GM12891 (cell line): ENCODE measurements around the gene SHISA5. TPM values are rescaled to one million over a fixed set of nuclear protein-coding genes. Genes with fewer than 3 reads are reported as not detected.
"Not testable (repeated sequence)": the region's sequence is repeated elsewhere in the genome, so short reads cannot be mapped to it uniquely, and the experiment has no call there.

Source experiments
- DNase-seq: peaks from one replicate; pipeline ENCODE4 v3.0.0; 2011; ENCODE audit warnings: low spot score; ENCODE audit not compliant: insufficient read length
- FAIRE-seq: peaks from 2 replicates; lab custom pipeline; 2011; peaks lifted over from hg19 to GRCh38; lab: Jason Lieb, UNC
- PAX5 ChIP-seq: IDR thresholded peaks from 2 replicates; pipeline ENCODE4 v1.6.1; 2011; ENCODE audit warnings: low read length, moderate library complexity, mild to moderate bottlenecking; ENCODE audit not compliant: insufficient read depth, severe bottlenecking
- POLR2A ChIP-seq: IDR thresholded peaks from 2 replicates; pipeline ENCODE4 v1.6.1; 2011; ENCODE audit warnings: low read depth, low read length, control low read depth
- POLR2AphosphoS5 ChIP-seq: IDR thresholded peaks from 2 replicates; pipeline ENCODE4 v1.6.1; 2011; ENCODE audit warnings: low read depth, low read length, control low read depth
- POU2F2 ChIP-seq: IDR thresholded peaks from 2 replicates; pipeline ENCODE4 v1.6.1; 2011; ENCODE audit warnings: low read depth, mild to moderate bottlenecking, control low read depth, low read length, moderate library complexity
- SPI1 ChIP-seq: IDR thresholded peaks from 2 replicates; pipeline ENCODE4 v1.6.1; 2011; ENCODE audit warnings: low read depth, low read length, control low read depth
- TAF1 ChIP-seq: IDR thresholded peaks from 2 replicates; pipeline ENCODE4 v1.6.1; 2011; ENCODE audit warnings: low read depth, low read length, control low read depth
- polyA plus RNA-seq: library from polyadenylated mRNA; unstranded; fragments of >200 nt; gene quantifications from one replicate; pipeline ENCODE4 v1.2.1, GENCODE V29; 2012; ENCODE audit warnings: low read depth, missing spikeins, inconsistent platforms; ENCODE audit not compliant: missing spikeins

SHISA5 gene, protein sequence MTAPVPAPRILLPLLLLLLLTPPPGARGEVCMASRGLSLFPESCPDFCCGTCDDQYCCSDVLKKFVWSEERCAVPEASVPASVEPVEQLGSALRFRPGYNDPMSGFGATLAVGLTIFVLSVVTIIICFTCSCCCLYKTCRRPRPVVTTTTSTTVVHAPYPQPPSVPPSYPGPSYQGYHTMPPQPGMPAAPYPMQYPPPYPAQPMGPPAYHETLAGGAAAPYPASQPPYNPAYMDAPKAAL
- 67.2 TPM for polyA plus RNA-seq

DNA sequence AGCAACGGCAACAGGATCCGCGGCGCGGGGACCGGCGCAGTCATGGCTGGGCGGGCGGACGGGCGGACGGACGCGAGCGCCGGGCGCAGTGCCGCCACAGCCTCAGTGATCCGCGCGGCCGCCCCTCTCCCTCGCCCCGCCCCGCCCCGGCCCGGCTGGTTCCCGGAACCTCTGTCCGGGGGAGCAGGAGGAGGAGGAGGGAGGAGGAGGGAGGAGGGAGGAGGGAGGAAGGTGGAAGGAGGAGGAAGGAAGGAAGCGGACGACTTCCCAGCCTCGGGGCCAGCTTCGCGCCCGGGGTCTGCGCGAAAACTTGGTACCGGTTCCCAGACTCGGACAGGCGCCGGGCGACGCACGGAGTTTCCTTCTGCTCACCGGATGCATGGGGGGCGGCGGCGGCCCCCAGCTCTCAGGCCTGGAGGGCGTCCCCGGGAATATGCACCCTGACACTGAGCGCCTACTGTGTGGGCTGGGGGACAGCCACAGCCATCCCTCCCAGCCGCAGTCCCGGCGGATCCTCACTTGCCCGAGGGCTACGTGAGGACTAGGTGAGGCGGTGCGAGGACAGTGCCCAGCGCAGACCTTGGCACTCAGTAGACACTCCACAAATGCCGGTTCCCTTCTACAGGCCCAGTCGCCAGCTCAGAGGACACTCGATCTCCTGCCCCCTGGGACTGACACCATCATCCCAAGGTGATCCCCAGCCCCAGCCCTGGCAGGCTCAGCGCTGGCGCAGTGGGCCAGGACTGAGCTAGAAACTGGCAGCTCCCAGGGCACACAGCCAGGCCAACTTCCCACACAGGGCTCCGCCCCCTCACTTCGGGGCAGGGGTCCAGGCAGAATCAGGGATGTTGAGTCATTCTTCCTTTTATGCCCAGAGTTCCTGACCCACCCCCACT, at the start of gene SHISA5:
Gene SHISA5 (minus strand): TSS at position 124 of the 896 bp plus-strand sequence. CDS start 80 bp downstream, at position 44.
- TF ChIP-seq POU2F2, result no peak
- DNase-seq (peak; percentile 68), FAIRE-seq (peak; percentile 69)

DNA sequence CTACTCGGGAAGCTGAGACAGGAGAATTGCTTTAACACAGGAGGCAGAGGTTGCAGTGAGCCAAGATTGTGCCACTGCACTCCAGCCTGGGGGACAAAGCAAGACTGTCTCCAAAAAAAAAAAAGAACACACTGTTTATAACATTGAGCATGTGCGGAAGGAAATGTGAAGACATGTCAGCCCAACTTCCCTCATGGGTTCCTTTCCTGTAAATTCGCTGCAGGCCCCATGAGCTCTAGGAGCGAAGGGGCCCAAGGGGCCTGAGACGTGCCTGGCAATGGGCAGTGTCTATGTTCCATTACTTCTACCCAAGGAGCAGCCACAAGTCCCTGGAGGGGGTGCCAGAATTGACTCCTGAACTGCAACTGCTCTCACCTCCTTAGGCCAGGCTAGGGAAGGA, 49.4 kb upstream of the SHISA5 start:
- FAIRE-seq, result no peak
- DNase-seq, result no peak
- TF ChIP-seq POLR2AphosphoS5 (no peak), POU2F2 (no peak), SPI1 (no peak), POLR2A (no peak), PAX5 (no peak), TAF1 (no peak)

DNA sequence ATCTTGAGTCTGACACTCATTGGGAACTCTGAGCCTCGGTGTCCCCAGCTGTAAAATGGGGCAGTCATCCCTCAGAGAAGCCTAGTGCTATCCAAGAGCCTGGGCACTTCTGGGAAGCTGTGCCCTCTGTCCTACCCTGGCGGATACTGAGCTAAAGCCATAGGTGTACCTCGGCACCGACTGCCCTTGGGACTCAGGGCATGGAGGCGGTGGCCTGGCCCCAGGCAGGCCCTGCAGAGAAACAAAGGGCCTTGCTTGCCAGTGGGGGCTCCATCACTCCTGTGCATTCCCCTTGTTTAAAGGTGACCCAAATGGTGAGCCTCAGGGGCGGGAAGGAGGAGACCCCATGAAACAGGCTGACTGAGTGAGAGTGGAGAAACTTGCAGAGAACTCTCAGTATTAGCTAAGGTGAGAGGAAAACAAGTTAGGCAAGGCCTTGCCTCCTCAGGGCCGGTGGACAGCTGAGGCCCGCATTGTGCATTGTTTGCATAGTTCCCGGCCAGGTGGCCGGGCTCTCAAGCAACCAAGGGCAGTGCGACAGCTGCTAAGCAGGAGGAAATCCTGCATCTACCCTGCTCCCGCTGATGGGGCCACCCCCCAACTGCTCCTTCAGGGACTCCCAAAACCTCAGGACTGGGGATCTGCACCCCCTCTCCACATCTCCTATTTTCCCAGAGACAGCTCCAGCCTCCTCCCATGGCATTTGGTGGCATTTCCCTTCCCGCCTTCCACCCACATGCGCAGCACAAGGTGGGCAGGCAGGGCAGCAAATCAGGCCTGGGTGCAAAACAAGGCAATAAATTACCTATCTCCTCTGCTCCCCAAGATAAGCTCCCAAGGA, 48.4 kb upstream of the SHISA5 start:
- no peak for DNase-seq
- TF ChIP-seq SPI1 (no peak), POLR2A (no peak), TAF1 (no peak), POU2F2 (no peak), PAX5 (no peak), POLR2AphosphoS5 (no peak)
- no peak for FAIRE-seq

DNA sequence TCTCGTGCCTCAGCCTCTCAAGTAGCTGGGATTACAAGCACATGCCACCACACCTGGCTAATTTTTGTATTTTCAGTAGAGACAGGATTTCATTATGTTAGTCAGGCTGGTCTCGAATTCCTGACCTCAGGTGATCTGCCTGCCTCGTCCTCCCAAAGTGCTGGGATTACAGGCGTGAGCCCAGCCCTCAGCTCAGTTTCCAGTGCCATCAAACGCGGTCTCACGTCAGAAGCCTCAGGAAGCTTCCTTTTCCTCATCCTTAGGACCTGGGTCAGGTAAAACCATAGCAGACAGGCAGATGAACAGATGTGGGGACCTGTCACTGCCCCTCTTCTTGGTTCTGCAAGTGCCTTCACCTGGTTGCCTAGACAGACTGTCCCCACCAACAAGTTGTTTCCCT, 47.7 kb upstream of the SHISA5 start:
- DNase-seq, FAIRE-seq: not testable (repeated sequence)

DNA sequence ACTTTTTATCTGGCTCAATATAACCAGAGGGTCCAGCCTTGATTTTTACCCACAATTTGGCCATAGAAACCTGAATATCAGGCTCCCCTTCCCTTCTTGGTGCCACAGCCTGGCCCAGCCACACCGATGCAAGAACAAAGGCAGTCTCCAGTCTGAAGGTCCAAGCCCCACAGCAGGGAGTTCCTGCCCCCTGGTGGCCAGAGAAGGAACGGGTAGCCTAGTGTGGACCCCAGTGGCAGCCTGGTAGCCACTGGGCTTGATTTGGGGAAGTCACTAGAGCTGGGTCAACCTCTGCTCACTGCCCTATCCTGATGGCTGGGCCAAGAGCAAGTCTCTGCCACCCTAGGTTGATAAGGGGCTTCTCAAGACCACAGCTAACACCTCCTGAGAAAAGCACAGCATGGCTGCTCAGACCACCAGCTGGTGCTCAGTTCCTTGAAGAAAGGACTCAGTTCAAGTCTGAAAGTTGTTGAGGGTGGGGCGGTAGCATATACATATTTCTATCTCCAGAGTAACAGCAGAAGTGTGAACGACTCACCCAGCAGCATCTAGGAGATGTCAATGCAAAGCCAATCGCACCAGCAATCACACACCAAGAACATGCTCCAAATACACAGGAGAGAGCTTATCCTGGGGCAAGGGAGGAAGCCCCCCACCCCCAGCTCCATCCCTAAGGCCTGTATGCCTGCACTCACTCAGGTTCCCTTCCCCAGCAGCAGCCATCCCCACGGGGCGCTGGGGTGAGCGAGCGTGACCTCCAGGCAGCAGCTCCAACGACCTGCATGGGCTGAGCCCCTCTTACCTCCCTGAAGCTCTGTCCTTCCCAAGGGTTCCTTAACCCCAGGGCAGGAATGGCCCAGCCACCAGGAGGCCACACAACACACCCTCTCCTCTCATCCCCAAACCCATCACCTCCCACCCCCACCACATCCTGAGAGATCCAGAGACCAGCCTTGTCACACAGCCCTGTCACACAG, 45.0 kb upstream of the SHISA5 start:
- TF ChIP-seq POLR2AphosphoS5 (no peak), POLR2A (no peak), SPI1 (no peak), TAF1 (no peak), POU2F2 (no peak), PAX5 (no peak)
- peak; percentile 87 for FAIRE-seq

DNA sequence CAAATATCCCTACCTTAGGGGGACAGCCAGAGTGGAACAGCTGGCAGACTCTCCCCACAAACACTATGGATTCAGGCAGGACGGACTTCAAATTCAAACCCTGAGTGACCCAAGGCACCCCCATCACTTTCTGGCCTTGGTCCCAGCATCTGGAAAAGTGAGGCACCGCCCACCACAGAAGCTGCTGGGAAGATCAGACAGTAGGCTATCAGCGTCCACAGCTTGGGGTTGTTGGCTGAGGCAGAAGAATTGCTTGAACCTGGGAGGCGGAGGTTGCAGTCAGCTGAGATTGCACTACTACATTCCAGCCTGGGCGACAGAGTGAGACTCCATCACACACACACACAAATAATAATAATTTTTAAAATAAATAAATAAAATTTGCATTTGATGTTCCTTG, 44.2 kb upstream of the SHISA5 start:
- DNase-seq (no peak), FAIRE-seq (no peak)
- TF ChIP-seq POU2F2 (no peak), PAX5 (no peak), SPI1 (no peak), POLR2A (no peak), TAF1 (no peak), POLR2AphosphoS5 (no peak)

More for the DNA sequence above, 45.0 kb upstream of the SHISA5 start:
- peak; percentile 79 for DNase-seq

DNA sequence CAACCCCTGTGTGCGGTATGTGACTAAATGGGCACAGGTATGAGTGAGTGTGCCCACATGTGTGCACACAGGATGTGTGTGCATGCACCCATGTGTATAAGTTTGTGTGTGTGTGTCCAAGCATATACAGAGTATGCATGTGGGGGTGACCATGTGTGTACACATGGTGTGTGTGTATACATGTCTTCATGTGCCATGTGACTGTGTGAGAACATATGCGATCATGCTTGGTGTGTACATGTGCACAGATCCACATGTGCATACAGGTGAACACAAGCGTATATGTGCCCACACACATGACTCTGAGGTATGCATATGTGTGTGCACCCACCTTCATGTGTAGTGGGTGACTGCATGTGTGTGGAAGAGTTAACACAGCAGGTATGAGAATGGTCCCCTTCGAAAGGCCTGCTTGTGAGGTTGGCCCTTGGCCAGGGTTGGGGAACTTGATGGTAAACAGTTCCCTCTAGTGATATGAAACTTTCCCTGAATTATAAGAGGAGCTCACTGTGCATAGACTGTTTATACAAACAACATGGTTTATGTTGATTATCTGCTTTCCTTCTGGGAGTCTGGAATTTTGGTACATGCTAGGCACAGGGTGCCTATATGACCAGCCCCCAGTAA, 42.3 kb upstream of the SHISA5 start:
- DNase-seq (no peak), FAIRE-seq (peak; percentile 20)
- TF ChIP-seq POU2F2 (no peak), SPI1 (no peak), PAX5 (no peak), TAF1 (no peak), POLR2AphosphoS5 (no peak), POLR2A (no peak)

DNA sequence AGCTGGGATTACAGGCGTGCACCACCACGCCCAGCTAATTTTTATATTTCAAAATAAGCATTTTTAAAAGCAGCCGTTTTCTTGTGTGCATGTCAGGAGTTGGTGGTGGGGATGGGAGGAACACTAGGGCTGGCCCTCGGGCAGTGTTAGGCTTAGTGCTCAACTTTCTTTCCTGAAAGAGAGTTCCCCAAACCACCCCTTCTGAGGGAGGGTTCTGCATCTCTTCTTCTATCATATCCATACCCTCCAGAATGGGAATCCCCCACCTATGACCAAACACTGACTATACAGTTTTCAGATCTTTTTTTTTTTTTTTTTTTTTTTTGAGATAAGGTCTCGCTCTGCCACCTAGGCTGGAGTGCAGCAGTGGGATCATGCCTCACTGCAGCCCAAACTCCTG, 40.2 kb upstream of the SHISA5 start:
- no peak for TF ChIP-seq POLR2AphosphoS5
- no peak for TF ChIP-seq SPI1
- TF ChIP-seq POLR2A, result no peak
- DNase-seq (no peak), FAIRE-seq (no peak)
